ENCODE data around the gene EBP.

EBP gene

GRCh38 chrX:48521353-48522243, at the start of gene EBP:
TSS of gene EBP (plus strand) at chrX:48521808. CDS start at chrX:48523772, 1,964 bp downstream.
- peak; percentile 63 for DNase-seq (ENCODE audit: low read depth)

DNA sequence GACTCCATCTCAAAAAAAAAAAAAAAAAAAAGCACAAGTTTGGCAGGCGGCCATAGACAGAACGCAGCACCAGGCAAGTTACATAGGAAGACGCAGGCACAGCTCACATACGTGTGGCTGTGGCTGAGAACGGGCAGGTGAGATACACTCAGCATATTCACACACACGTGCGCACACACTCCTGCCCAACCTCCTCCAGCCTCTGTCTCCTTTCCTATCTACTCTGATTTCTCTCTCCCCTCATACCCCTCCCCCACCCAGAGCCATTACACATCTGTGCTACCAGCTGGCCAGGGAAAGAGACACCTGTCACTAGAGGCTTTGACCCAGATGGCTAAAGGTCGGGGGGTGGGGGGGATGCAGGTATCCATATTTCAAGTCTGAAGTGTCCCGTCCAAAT, 49.4 kb upstream of the EBP start:
- DNase-seq (ENCODE audit: low read depth) = no peak

- no peak for DNase-seq (ENCODE audit: low read depth)
Measured at GRCh38 chrX:48472851-48473703, 48.5 kb upstream of the EBP start.

DNA sequence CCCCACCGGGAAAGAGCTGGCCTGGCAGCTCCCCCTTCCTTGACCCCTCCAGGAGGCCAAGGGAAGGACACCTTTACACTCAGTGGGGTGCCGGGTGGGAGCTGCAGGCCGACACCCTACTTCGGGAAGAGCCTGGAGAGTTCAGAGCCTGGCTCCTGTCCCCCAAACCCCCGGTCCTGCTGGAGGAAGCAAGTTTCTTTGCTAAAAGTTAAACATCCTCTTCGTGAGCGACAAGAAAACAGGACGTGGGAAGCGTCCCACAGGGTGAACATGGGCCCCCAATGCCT, 48.0 kb upstream of the EBP start:
- DNase-seq (ENCODE audit: low read depth) = no peak

DNA sequence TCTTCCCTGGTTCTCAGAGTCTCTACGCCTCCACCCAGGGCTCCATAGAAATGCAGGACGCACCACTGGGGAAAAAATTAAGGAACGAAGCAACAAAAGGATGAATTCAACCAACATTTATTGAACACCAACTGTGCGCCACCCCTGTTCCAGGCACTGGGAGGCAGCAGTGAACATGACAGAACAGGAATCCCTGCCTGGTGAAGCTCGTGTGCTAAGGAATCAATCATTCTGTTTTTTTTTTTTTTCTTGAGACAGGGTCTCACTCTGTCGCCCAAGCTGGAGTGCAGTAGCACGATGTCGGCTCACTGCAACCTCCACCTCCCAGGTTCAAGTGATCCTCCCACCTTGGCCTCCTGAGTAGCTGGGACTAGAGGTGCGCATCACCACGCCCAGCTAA, 47.5 kb upstream of the EBP start:
- DNase-seq (ENCODE audit: low read depth) = no peak

GRCh38 chrX:48474581-48474980, 47.0 kb upstream of the EBP start:
- DNase-seq (ENCODE audit: low read depth) = no peak

DNA sequence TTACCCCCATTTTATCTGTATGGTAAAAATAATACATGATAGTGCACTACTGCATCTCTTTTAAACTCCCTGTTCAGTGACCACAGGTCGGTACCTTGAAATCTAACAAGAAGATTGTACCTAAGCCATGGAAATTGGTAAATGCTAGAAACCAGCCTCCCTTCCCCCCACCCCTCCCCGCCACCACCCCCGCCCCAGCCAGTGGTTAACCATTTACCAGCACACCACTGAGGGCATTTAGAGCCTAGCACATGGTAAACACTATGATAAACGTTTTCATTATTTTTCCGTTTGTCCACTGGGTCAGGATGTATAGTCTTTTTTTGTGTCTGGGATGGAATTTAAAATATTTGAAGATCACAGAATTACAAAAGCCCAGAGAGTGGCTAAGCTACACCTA, 46.3 kb upstream of the EBP start:
- DNase-seq (ENCODE audit: low read depth) = no peak

DNA sequence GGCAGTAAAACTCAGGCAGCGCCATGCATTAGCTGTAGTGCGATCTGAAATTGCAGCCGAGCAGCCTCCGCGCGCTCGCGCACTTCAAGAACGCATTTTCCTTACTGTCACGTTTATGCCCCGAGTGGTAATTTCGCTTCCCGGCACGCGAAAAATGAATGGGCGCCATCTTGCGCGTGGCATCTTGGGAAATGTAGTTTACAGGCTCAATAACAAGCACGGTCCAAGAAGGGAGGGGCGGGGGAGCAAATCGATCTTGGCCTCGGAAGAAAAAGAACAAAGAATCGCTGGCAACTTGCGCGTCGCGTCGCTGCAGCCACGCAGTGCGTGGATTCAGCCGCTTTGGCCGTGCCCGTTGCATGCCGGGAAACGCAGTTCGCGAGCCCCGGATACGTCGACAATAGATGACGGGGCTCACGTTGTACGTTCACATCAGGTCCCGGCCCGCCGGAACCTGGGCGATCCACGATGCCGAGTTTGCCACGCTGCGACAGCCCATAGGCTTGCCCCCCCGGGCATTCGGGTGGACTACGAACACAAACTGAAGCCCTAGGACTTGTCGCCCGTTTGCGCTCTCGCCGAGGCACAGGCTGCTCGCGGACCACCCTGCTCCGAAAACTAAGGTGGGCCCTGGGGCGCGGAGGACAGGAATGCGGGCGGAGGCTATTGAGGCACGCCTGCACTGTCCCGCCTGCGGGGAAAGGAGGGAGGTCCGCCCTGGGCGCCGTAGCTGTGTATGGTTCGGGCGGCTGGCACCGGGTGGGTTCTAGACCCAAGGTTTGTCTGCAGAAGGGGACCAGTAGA, 45.6 kb upstream of the EBP start, which contains the start of gene FTSJ1:
Gene FTSJ1 (plus strand): TSS at position 426 of the 804 bp plus-strand sequence. CDS start 1,849 bp downstream, outside the sequence.
- DNase-seq (ENCODE audit: low read depth) = peak; percentile 68

DNA sequence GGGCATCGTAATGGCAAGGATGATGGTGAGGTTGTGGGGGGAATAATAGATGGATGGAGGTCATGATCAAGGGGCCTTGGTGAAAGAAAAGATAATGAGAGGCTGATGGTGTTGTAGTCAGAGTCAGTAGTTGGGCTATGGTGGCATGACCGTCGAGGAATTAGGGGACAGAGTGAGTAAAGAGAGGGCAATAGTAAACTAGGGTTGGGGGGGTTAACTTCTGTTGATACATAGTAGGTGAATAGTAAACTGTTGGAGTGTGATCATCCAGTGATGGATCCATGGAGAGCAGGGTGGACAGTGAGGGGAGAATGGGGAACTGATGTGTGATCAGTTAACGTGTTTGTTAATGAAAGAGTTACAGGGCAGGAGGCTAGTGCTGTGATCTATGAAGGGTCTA, 44.7 kb upstream of the EBP start:
- DNase-seq (ENCODE audit: low read depth) = no peak

- DNase-seq (ENCODE audit: low read depth) = no peak
Measured at GRCh38 chrX:48477960-48478755, 43.5 kb upstream of the EBP start.

GRCh38 chrX:48478806-48479205, 42.8 kb upstream of the EBP start:
- no peak for DNase-seq (ENCODE audit: low read depth)

- no peak for DNase-seq (ENCODE audit: low read depth)
Measured at GRCh38 chrX:48480142-48480541, 41.5 kb upstream of the EBP start.

- no peak for DNase-seq (ENCODE audit: low read depth)
Measured at GRCh38 chrX:48480583-48480982, 41.0 kb upstream of the EBP start.

DNA sequence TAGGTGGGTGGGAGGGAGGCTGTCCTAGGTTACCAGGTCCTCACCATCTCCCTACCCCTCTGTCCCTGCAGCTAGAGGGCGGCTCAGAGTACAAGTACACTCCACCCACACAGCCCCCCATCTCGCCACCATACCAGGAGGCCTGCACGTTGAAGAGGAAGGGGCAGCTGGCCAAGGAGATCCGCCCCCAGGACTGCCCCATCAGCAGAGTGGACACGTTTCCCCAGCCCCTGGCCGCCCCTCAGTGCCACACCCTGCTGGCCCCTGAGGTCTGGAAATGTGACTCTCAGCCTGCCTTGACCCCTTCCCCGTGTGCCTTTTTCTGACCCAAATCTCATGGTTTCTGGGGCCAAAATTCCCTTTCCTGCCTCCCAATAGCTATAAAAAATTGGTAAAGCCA, 39.1 kb upstream of the EBP start:
- DNase-seq (ENCODE audit: low read depth) = no peak

- peak; percentile 89 for DNase-seq (ENCODE audit: low read depth)
Measured at GRCh38 chrX:48487362-48487798, 34.2 kb upstream of the EBP start.

DNA sequence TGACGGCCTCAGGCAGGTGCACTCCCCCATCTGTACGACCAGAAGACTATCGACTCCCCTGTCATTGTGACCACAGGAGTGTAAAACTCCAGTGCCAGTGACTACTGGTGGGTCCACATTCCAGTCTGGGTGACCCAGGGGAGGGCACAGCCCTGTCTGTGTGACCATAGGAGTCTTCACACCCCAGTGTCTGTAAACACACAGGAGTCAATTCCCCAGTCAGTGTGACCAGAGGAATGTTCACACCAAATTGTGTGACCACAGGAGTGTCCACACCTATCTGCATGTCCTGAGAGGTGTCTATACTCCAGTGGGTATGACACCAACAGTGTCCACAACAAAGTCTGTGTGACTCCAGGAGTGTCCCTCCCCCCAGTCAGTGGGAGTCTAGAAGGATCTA, 33.6 kb upstream of the EBP start:
- no peak for DNase-seq (ENCODE audit: low read depth)

GRCh38 chrX:48489296-48489695, 32.3 kb upstream of the EBP start:
- DNase-seq (ENCODE audit: low read depth) = no peak

- DNase-seq (ENCODE audit: low read depth) = no peak
Measured at GRCh38 chrX:48489892-48490291, 31.7 kb upstream of the EBP start.

DNA sequence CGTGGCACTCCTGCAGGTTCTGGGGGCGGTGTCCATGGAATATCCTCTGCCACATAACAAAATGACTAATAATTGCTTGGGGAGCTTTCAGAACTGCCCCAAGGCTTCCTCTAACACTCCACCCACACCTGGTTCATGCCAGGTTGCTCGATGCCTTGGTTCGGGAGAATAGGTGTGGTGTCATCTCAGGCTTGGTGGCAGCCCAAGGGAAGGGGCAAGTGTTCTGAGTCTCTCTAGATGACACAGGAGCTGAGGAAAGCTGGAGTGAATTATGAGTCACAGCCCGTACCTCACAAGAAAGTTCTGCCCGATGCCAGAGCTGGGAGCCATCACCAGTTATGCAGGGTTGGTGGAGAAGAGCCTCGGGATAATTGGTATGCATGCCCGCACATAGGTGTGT, 30.9 kb upstream of the EBP start:
- DNase-seq (ENCODE audit: low read depth) = no peak

DNA sequence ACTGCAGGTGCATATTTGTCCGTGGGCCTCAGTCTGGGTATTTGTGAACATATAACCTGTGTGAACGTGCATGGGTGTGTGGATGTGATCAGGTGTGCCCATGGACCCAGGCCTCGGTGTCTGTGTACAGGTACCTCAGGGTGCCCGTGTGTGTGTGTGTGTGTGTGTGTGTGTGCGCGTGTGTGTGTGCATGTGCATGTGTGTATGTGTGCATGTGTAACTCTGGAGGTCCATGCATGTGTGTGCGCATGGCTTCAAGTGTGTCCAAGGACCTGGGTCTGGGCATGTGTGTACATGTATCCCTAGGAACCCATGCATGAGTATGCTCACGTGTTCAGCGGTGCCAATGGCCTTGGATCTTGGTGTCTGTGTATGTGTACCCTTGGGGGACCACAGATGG, 29.8 kb upstream of the EBP start:
- no peak for DNase-seq (ENCODE audit: low read depth)

DNA sequence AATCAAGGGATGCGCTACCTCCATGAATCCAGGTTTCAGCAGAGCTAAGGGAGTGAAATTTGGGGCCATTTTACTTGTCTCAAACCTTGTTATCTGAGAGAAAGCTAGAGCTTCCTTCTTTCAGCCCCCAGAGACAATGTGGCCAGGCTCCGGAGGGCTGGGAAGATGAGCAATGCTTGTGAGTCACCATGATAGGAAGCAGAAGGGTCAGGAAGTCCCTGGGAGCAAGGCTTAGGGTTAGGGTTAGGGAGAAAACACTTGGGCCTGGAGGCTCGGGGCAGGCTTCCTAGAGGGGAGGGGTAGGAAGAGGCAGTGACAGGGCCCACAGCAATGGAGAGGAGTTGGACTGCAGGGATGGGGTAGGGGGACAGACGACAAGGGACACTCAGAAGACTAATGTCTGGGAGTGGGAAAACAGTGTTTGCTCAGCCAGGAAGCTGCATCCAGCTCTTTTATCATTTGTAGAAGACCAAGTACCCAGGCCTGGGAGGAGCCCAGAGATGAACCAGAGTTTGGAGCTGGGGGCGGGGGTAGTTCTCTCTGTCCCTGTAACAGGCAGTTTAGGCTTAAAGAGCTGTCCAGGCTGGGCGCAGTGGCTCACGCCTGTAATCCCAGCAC, 29.2 kb upstream of the EBP start:
- DNase-seq (ENCODE audit: low read depth) = peak; percentile 42

All from HS-5 (cell line).